ENCODE measurements around the gene CCHCR1.

CCHCR1 gene

GRCh38 chr6:31179896-31180295 lies 22.3 kb upstream of the CCHCR1 start:
- no peak overlapping the region for H3K4me3 ChIP-seq (ENCODE audit: extremely low read depth, insufficient read depth, low read length, poor library complexity, severe bottlenecking)
- H3K4me1 ChIP-seq (ENCODE audit: control insufficient read depth, insufficient read depth, low read length, poor library complexity, severe bottlenecking): peaks cover 22% of the 10 kb centered on the region
- 79 to 95% methylated on average over 4 to 7 of the region's 8 CpGs for WGBS, 2 experiments (ENCODE audit: insufficient coverage in 2 of 2)
- H3K9me3 ChIP-seq (ENCODE audit: control insufficient read depth, low read length): no peaks in the 10 kb centered on the region
- no peak overlapping the region for H3K27ac ChIP-seq (ENCODE audit: low read depth, low read length, severe bottlenecking)
- H3K36me3 ChIP-seq (ENCODE audit: control insufficient read depth, insufficient read depth, low read length): no peaks in the 10 kb centered on the region

- H3K4me1 ChIP-seq (ENCODE audit: control insufficient read depth, insufficient read depth, low read length, poor library complexity, severe bottlenecking): peaks cover 22% of the 10 kb centered on the region
- no peaks in the 10 kb centered on the region for H3K9me3 ChIP-seq (ENCODE audit: control insufficient read depth, low read length)
- H3K27ac ChIP-seq (ENCODE audit: low read depth, low read length, severe bottlenecking): no peak overlapping the region
- WGBS, 2 experiments (ENCODE audit: insufficient coverage in 2 of 2): 93 to 94% methylated on average over 4 of the region's 4 CpGs
- no peaks in the 10 kb centered on the region for H3K36me3 ChIP-seq (ENCODE audit: control insufficient read depth, insufficient read depth, low read length)
- H3K4me3 ChIP-seq (ENCODE audit: extremely low read depth, insufficient read depth, low read length, poor library complexity, severe bottlenecking): no peak overlapping the region
Measured at GRCh38 chr6:31179042-31179386, 21.4 kb upstream of the CCHCR1 start.

GRCh38 chr6:31178143-31179041 lies 20.8 kb upstream of the CCHCR1 start:
- H3K36me3 ChIP-seq (ENCODE audit: control insufficient read depth, insufficient read depth, low read length): no peaks in the 10 kb centered on the region
- no peak overlapping the region for H3K27ac ChIP-seq (ENCODE audit: low read depth, low read length, severe bottlenecking)
- peaks cover 25% of the 10 kb centered on the region for H3K4me1 ChIP-seq (ENCODE audit: control insufficient read depth, insufficient read depth, low read length, poor library complexity, severe bottlenecking)
- WGBS, 2 experiments (ENCODE audit: insufficient coverage in 2 of 2): 87 to 90% methylated on average over 3 to 6 of the region's 8 CpGs
- no peaks in the 10 kb centered on the region for H3K9me3 ChIP-seq (ENCODE audit: control insufficient read depth, low read length)
- no peak overlapping the region for H3K4me3 ChIP-seq (ENCODE audit: extremely low read depth, insufficient read depth, low read length, poor library complexity, severe bottlenecking)

GRCh38 chr6:31175971-31176370 lies 18.4 kb upstream of the CCHCR1 start:
- Histone ChIP-seq H3K27ac (ENCODE audit: low read depth, low read length, severe bottlenecking) (no peak overlapping the region), H3K36me3 (ENCODE audit: control insufficient read depth, insufficient read depth, low read length) (no peaks in the 10 kb centered on the region), H3K4me1 (ENCODE audit: control insufficient read depth, insufficient read depth, low read length, poor library complexity, severe bottlenecking) (peaks cover 41% of the 10 kb centered on the region), H3K9me3 (ENCODE audit: control insufficient read depth, low read length) (no peaks in the 10 kb centered on the region), H3K4me3 (ENCODE audit: extremely low read depth, insufficient read depth, low read length, poor library complexity, severe bottlenecking) (no peak overlapping the region)
- WGBS, 2 experiments (ENCODE audit: insufficient coverage in 2 of 2): 89 to 94% methylated on average over 2 to 3 of the region's 3 CpGs

- H3K4me1 ChIP-seq (ENCODE audit: control insufficient read depth, insufficient read depth, low read length, poor library complexity, severe bottlenecking): peaks cover 41% of the 10 kb centered on the region
- H3K27ac ChIP-seq (ENCODE audit: low read depth, low read length, severe bottlenecking): no peak overlapping the region
- WGBS, 2 experiments (ENCODE audit: insufficient coverage in 2 of 2): 92 to 100% methylated on average over 2 of the region's 5 CpGs
- no peaks in the 10 kb centered on the region for H3K9me3 ChIP-seq (ENCODE audit: control insufficient read depth, low read length)
- H3K4me3 ChIP-seq (ENCODE audit: extremely low read depth, insufficient read depth, low read length, poor library complexity, severe bottlenecking): peak overlapping the region; percentile 36
- no peaks in the 10 kb centered on the region for H3K36me3 ChIP-seq (ENCODE audit: control insufficient read depth, insufficient read depth, low read length)
Measured at GRCh38 chr6:31174378-31174777, 16.8 kb upstream of the CCHCR1 start.

- H3K9me3 ChIP-seq (ENCODE audit: control insufficient read depth, low read length): no peaks in the 10 kb centered on the region
- H3K27ac ChIP-seq (ENCODE audit: low read depth, low read length, severe bottlenecking): no peak overlapping the region
- H3K4me1 ChIP-seq (ENCODE audit: control insufficient read depth, insufficient read depth, low read length, poor library complexity, severe bottlenecking): peaks cover 36% of the 10 kb centered on the region
- H3K4me3 ChIP-seq (ENCODE audit: extremely low read depth, insufficient read depth, low read length, poor library complexity, severe bottlenecking): peak overlapping the region; percentile 36
- WGBS, 2 experiments (ENCODE audit: insufficient coverage in 2 of 2): 58 to 72% methylated on average over 2 of the region's 3 CpGs
- H3K36me3 ChIP-seq (ENCODE audit: control insufficient read depth, insufficient read depth, low read length): no peaks in the 10 kb centered on the region
Measured at GRCh38 chr6:31173406-31173805, 15.8 kb upstream of the CCHCR1 start.

- H3K36me3 ChIP-seq (ENCODE audit: control insufficient read depth, insufficient read depth, low read length): no peaks in the 10 kb centered on the region
- 43 to 61% methylated on average over 2 to 3 of the region's 5 CpGs for WGBS, 2 experiments (ENCODE audit: insufficient coverage in 2 of 2)
- no peak overlapping the region for H3K27ac ChIP-seq (ENCODE audit: low read depth, low read length, severe bottlenecking)
Measured at GRCh38 chr6:31172973-31173384, 15.4 kb upstream of the CCHCR1 start.

GRCh38 chr6:31171931-31172905 lies 14.6 kb upstream of the CCHCR1 start:
- Histone ChIP-seq H3K9me3 (ENCODE audit: control insufficient read depth, low read length) (no peaks in the 10 kb centered on the region), H3K27ac (ENCODE audit: low read depth, low read length, severe bottlenecking) (no peak overlapping the region), H3K4me3 (ENCODE audit: extremely low read depth, insufficient read depth, low read length, poor library complexity, severe bottlenecking) (peak overlapping the region; percentile 36), H3K4me1 (ENCODE audit: control insufficient read depth, insufficient read depth, low read length, poor library complexity, severe bottlenecking) (peaks cover 37% of the 10 kb centered on the region), H3K36me3 (ENCODE audit: control insufficient read depth, insufficient read depth, low read length) (no peaks in the 10 kb centered on the region)
- 18 to 22% methylated on average over 11 to 12 of the region's 16 CpGs for WGBS, 2 experiments (ENCODE audit: insufficient coverage in 2 of 2)

More at GRCh38 chr6:31172973-31173384, 15.4 kb upstream of the CCHCR1 start:
- Histone ChIP-seq H3K9me3 (ENCODE audit: control insufficient read depth, low read length) (no peaks in the 10 kb centered on the region), H3K4me3 (ENCODE audit: extremely low read depth, insufficient read depth, low read length, poor library complexity, severe bottlenecking) (peak overlapping the region; percentile 36), H3K4me1 (ENCODE audit: control insufficient read depth, insufficient read depth, low read length, poor library complexity, severe bottlenecking) (peaks cover 37% of the 10 kb centered on the region)

GRCh38 chr6:31170987-31171671 lies 13.5 kb upstream of the CCHCR1 start:
- WGBS, 2 experiments (ENCODE audit: insufficient coverage in 2 of 2): 87 to 98% methylated on average over 6 to 8 of the region's 10 CpGs
- Histone ChIP-seq H3K36me3 (ENCODE audit: control insufficient read depth, insufficient read depth, low read length) (no peaks in the 10 kb centered on the region), H3K27ac (ENCODE audit: low read depth, low read length, severe bottlenecking) (no peak overlapping the region), H3K4me3 (ENCODE audit: extremely low read depth, insufficient read depth, low read length, poor library complexity, severe bottlenecking) (peak overlapping the region; percentile 36), H3K4me1 (ENCODE audit: control insufficient read depth, insufficient read depth, low read length, poor library complexity, severe bottlenecking) (peaks cover 32% of the 10 kb centered on the region), H3K9me3 (ENCODE audit: control insufficient read depth, low read length) (no peaks in the 10 kb centered on the region)

GRCh38 chr6:31170600-31170881 lies 12.9 kb upstream of the CCHCR1 start, which contains the start of gene POU5F1:
TSS of gene POU5F1 (minus strand) at chr6:31170682. CDS start at chr6:31170620, 62 bp downstream.
- no peaks in the 10 kb centered on the region for H3K9me3 ChIP-seq (ENCODE audit: control insufficient read depth, low read length)
- H3K27ac ChIP-seq (ENCODE audit: low read depth, low read length, severe bottlenecking): no peak within 1 kb of the TSS
- no peaks in the 10 kb centered on the region for H3K36me3 ChIP-seq (ENCODE audit: control insufficient read depth, insufficient read depth, low read length)
- peak within 1 kb of the TSS; percentile 36 for H3K4me3 ChIP-seq (ENCODE audit: extremely low read depth, insufficient read depth, low read length, poor library complexity, severe bottlenecking)
- peaks cover 28% of the 10 kb centered on the region for H3K4me1 ChIP-seq (ENCODE audit: control insufficient read depth, insufficient read depth, low read length, poor library complexity, severe bottlenecking)
- 35 to 40% methylated on average over 1 to 2 of the region's 9 CpGs for WGBS, 2 experiments (ENCODE audit: insufficient coverage in 2 of 2)

All from mesodermal cell (in vitro differentiated cells).